ENCODE measurements around the gene ASMT. TPM values are rescaled to one million over a fixed set of nuclear protein-coding genes. Genes with fewer than 3 reads are reported as not detected.

Gene ASMT
- total RNA-seq, 1 donor from 2014 or later, result 37.5 TPM

- peak in 1 of 2 donors; percentile 60 for DNase-seq (ENCODE audit: low spot score in 2 of 2)
- Histone ChIP-seq H3K4me1 (no peaks in the 10 kb centered on the region), H3K4me3 (no peak overlapping the region), H3K36me3 (peaks cover 70 to 82% of the 10 kb centered on the region in 2 donors), H3K27me3 (no peaks in the 10 kb centered on the region), H3K27ac (no peak overlapping the region), H3K9me3 (no peaks in the 10 kb centered on the region)
- intact Hi-C loops (cut with DNase I), result no loop called here
- no peak for TF ChIP-seq CTCF (IDR thresholded peaks at IDR 0.05)
These were observed 13.7 kb upstream of the ASMT start for GRCh38 chrX:1601051-1601767.

- Histone ChIP-seq H3K27ac (no peak overlapping the region), H3K4me3 (no peak overlapping the region), H3K27me3 (no peaks in the 10 kb centered on the region), H3K9me3 (no peaks in the 10 kb centered on the region), H3K36me3 (peaks cover 69 to 80% of the 10 kb centered on the region in 2 donors), H3K4me1 (no peaks in the 10 kb centered on the region)
- DNase-seq (ENCODE audit: low spot score in 2 of 2), result peak in 1 of 2 donors; percentile 34
- TF ChIP-seq CTCF (IDR thresholded peaks at IDR 0.05), result no peak
- intact Hi-C loops (cut with DNase I), result no loop called here
These were observed 13.1 kb upstream of the ASMT start for GRCh38 chrX:1601768-1602085.

- H3K27me3 ChIP-seq, result no peaks in the 10 kb centered on the region
- intact Hi-C loops (cut with DNase I), result no loop called here
- H3K27ac ChIP-seq, result no peak overlapping the region
- no peak overlapping the region for H3K4me3 ChIP-seq
- TF ChIP-seq CTCF (IDR thresholded peaks at IDR 0.05), result no peak
- H3K9me3 ChIP-seq, result no peaks in the 10 kb centered on the region
- peak in 1 of 2 donors; percentile 37 for DNase-seq (ENCODE audit: low spot score in 2 of 2)
- peaks cover 63 to 74% of the 10 kb centered on the region in 2 donors for H3K36me3 ChIP-seq
- no peaks in the 10 kb centered on the region for H3K4me1 ChIP-seq
These were observed 12.6 kb upstream of the ASMT start for GRCh38 chrX:1602299-1602698.

GRCh38 chrX:1606496-1606895 lies 8.4 kb upstream of the ASMT start:
- Histone ChIP-seq H3K27ac (no peak overlapping the region), H3K27me3 (no peaks in the 10 kb centered on the region), H3K9me3 (no peaks in the 10 kb centered on the region), H3K4me1 (no peaks in the 10 kb centered on the region), H3K4me3 (no peak overlapping the region), H3K36me3 (peaks cover 21 to 32% of the 10 kb centered on the region in 2 donors)
- no peak for TF ChIP-seq CTCF (IDR thresholded peaks at IDR 0.05)
- no peak for DNase-seq (ENCODE audit: low spot score in 2 of 2)
- intact Hi-C loops (cut with DNase I), result no loop called here

GRCh38 chrX:1609311-1609710 lies 5.5 kb upstream of the ASMT start:
- Histone ChIP-seq H3K27me3 (no peaks in the 10 kb centered on the region), H3K4me1 (no peaks in the 10 kb centered on the region), H3K9me3 (no peaks in the 10 kb centered on the region), H3K27ac (no peak overlapping the region), H3K4me3 (no peak overlapping the region), H3K36me3 (peaks cover under 1 to 9% of the 10 kb centered on the region in 2 donors)
- no peak for TF ChIP-seq CTCF (IDR thresholded peaks at IDR 0.05)
- intact Hi-C loops (cut with DNase I), result no loop called here
- DNase-seq (ENCODE audit: low spot score in 2 of 2), result no peak

- H3K27ac ChIP-seq, result no peak overlapping the region
- intact Hi-C loops (cut with DNase I), result no loop called here
- no peaks in the 10 kb centered on the region for H3K9me3 ChIP-seq
- no peak for DNase-seq (ENCODE audit: low spot score in 2 of 2)
- no peaks in the 10 kb centered on the region for H3K27me3 ChIP-seq
- H3K36me3 ChIP-seq, result peaks cover 0 to 5% of the 10 kb centered on the region in 2 donors
- H3K4me1 ChIP-seq, result no peaks in the 10 kb centered on the region
- no peak overlapping the region for H3K4me3 ChIP-seq
- TF ChIP-seq CTCF (IDR thresholded peaks at IDR 0.05), result no peak
These were observed 5.1 kb upstream of the ASMT start for GRCh38 chrX:1609762-1610161.

Data from ascending aorta (tissue), 2 donors.